SK-N-SH (cell line): ENCODE measurements around the gene ZNF804B. TPM values are rescaled to one million over a fixed set of nuclear protein-coding genes. Genes with fewer than 3 reads are reported as not detected.

Experiments used
- CTCF ChIA-PET: fragments of 300-600, 350-600 bp; formaldehyde crosslinking; extraction: SDS; loops from one replicate; lab custom pipeline; 2021; lab: Yijun Ruan, JAX
- POLR2A ChIA-PET: fragments of 350-600 bp; sonication (Branson Sonifier 250); formaldehyde crosslinking; extraction: SDS; loops from one replicate; lab custom pipeline; 2020; ENCODE audit warnings: antibody characterized with exemption, inconsistent platforms; lab: Yijun Ruan, JAX
- DNase-seq: peaks from one replicate; pipeline ENCODE4 v3.0.0; 2012
- H2AFZ ChIP-seq: fragments of 200-600 bp; sonication (generic); 2 replicates; pipeline ENCODE4 v1.8.1; 2016; ENCODE audit warnings: antibody characterized with exemption, mild to moderate bottlenecking, low read depth
- H3F3A ChIP-seq: fragments of 200-600 bp; sonication (generic); replicated peaks from 2 replicates; pipeline ENCODE3; 2016; ENCODE audit warnings: antibody characterized with exemption, mild to moderate bottlenecking; ENCODE audit not compliant: insufficient read depth
- H3K27ac ChIP-seq, 2 experiments: fragments of 200-500 bp in 1 of 2; fragments of 200-600 bp in 1 of 2; sonication (Bioruptor generic) in 1 of 2; sonication (generic), shearing (Covaris generic) in 1 of 2; 2 replicates each; pipeline versions ENCODE4 v1.5.1 to v1.6.1; 2014 to 2016; ENCODE audit warnings: low read depth in 2 of 2, inconsistent platforms in 1 of 2, low read length in 1 of 2, mild to moderate bottlenecking in 1 of 2, mixed read lengths in 1 of 2
- H3K27me3 ChIP-seq: fragments of 200-600 bp; sonication (generic), shearing (Covaris generic); 2 replicates; pipeline ENCODE4 v1.6.1; 2016; ENCODE audit warnings: mixed run types; ENCODE audit not compliant: insufficient read depth
- H3K36me3 ChIP-seq, 2 experiments: fragments of 200-500 bp in 1 of 2; fragments of 200-600 bp in 1 of 2; sonication (Bioruptor generic) in 1 of 2; sonication (generic) in 1 of 2; replicated peaks in 1 of 2; 2 replicates each; pipeline versions ENCODE3 to v1.5.1; 2014 to 2016; ENCODE audit warnings: low read length in 1 of 2, mild to moderate bottlenecking in 1 of 2; ENCODE audit not compliant: insufficient read depth in 2 of 2, control insufficient read depth in 1 of 2
- H3K4me1 ChIP-seq, 2 experiments: fragments of 200-500 bp in 1 of 2; fragments of 200-600 bp in 1 of 2; sonication (Bioruptor generic) in 1 of 2; sonication (generic), shearing (Covaris generic) in 1 of 2; 2 replicates each; pipeline versions ENCODE4 v1.5.1 to v1.6.1; 2014 to 2016; ENCODE audit warnings: low read depth in 1 of 2, low read length in 1 of 2, mixed run types in 1 of 2; ENCODE audit not compliant: insufficient read depth in 2 of 2, control insufficient read depth in 1 of 2
- H3K4me2 ChIP-seq: fragments of 200-600 bp; sonication (generic), shearing (Covaris generic); 2 replicates; pipeline ENCODE4 v1.6.1; 2017; ENCODE audit warnings: mixed run types
- H3K4me3 ChIP-seq, 2 experiments: fragments of 200-500 bp in 1 of 2; fragments of 200-600 bp in 1 of 2; sonication (Bioruptor generic) in 1 of 2; sonication (generic), shearing (Covaris generic) in 1 of 2; 2 replicates each; pipeline versions ENCODE4 v1.5.1 to v1.8.1; 2014 to 2016; ENCODE audit warnings: low read depth in 2 of 2, inconsistent platforms in 1 of 2, low read length in 1 of 2, mild to moderate bottlenecking in 1 of 2, mixed read lengths in 1 of 2, moderate library complexity in 1 of 2
- H3K79me2 ChIP-seq: fragments of 200-600 bp; sonication (generic); 2 replicates; pipeline ENCODE4 v1.8.1; 2017; ENCODE audit warnings: mild to moderate bottlenecking; ENCODE audit not compliant: insufficient read depth
- H3K9ac ChIP-seq: fragments of 200-600 bp; sonication (generic); 2 replicates; pipeline ENCODE4 v1.6.1; 2017; ENCODE audit warnings: mixed run types
- H3K9me2 ChIP-seq: fragments of 200-600 bp; sonication (generic); 2 replicates; pipeline ENCODE4 v1.6.1; 2017; ENCODE audit warnings: mixed run types
- H3K9me3 ChIP-seq: fragments of 200-600 bp; sonication (generic); 2 replicates; pipeline ENCODE4 v1.6.1; 2017; ENCODE audit warnings: mixed run types, mild to moderate bottlenecking, moderate library complexity
- H4K20me1 ChIP-seq: fragments of 200-600 bp; sonication (generic); 2 replicates; pipeline ENCODE4 v1.6.1; 2017; ENCODE audit warnings: mild to moderate bottlenecking, mixed run types; ENCODE audit not compliant: insufficient read depth
- CTCF ChIP-seq: fragments of 200-600 bp; sonication (generic); IDR thresholded peaks from 2 replicates; pipeline ENCODE4 v1.6.1; 2017; ENCODE audit warnings: antibody characterized with exemption, mild to moderate bottlenecking, moderate library complexity
- ELF1 ChIP-seq: IDR thresholded peaks from 2 replicates; pipeline ENCODE4 v1.4.0; 2012
- EP300 ChIP-seq, 2 experiments: IDR thresholded peaks; 2 replicates each; pipeline versions ENCODE4 v1.4.0 to v1.6.1; 2012; ENCODE audit warnings: borderline replicate concordance in 1 of 2, low read depth in 1 of 2, low read length in 1 of 2
- EZH2phosphoT487 ChIP-seq: fragments of 200-600 bp; sonication (generic); IDR thresholded peaks from 2 replicates; pipeline ENCODE4 v1.6.1; 2017; ENCODE audit warnings: low read depth, mixed run types, mild to moderate bottlenecking, antibody characterized with exemption, moderate library complexity, borderline replicate concordance
- FOXJ3 ChIP-seq: sonication (generic); formaldehyde crosslinking; IDR thresholded peaks from 2 replicates; pipeline ENCODE4 v1.5.1; 2020; ENCODE audit warnings: mild to moderate bottlenecking, missing genetic modification reagents
- FOXM1 ChIP-seq: IDR thresholded peaks from 2 replicates; pipeline ENCODE4 v1.4.0; 2012; ENCODE audit warnings: low read depth, mild to moderate bottlenecking
- JUND ChIP-seq: IDR thresholded peaks from 2 replicates; pipeline ENCODE4 v1.4.0; 2012
- MEF2A ChIP-seq: IDR thresholded peaks from 2 replicates; pipeline ENCODE4 v1.4.0; 2012; ENCODE audit warnings: low read depth, borderline replicate concordance
- MXI1 ChIP-seq: IDR thresholded peaks from 2 replicates; pipeline ENCODE4 v1.6.1; 2012; ENCODE audit warnings: mild to moderate bottlenecking, low read depth, low read length, improper control_type of control experiment
- PBX3 ChIP-seq: IDR thresholded peaks from 2 replicates; pipeline ENCODE4; 2012
- POLR2AphosphoS5 ChIP-seq: IDR thresholded peaks from 2 replicates; pipeline ENCODE4 v1.6.1; 2012; ENCODE audit warnings: low read depth, low read length
- RAD21 ChIP-seq: IDR thresholded peaks from 2 replicates; pipeline ENCODE4 v1.6.1; 2012; ENCODE audit warnings: mild to moderate bottlenecking, low read length
- REST ChIP-seq: IDR thresholded peaks from 2 replicates; pipeline ENCODE4 v1.6.1; 2012; ENCODE audit warnings: mild to moderate bottlenecking, low read depth, low read length, moderate library complexity
- SIN3A ChIP-seq: IDR thresholded peaks from 2 replicates; pipeline ENCODE4 v1.6.1; 2012; ENCODE audit warnings: low read depth, mild to moderate bottlenecking, low read length, moderate library complexity, borderline replicate concordance
- SMC3 ChIP-seq: IDR thresholded peaks from 2 replicates; pipeline ENCODE4 v1.6.1; 2012; ENCODE audit warnings: low read depth, low read length, improper control_type of control experiment
- TCF12 ChIP-seq: IDR thresholded peaks from 2 replicates; pipeline ENCODE4 v1.4.0; 2012
- TEAD4 ChIP-seq: IDR thresholded peaks from 2 replicates; pipeline ENCODE4 v1.4.0; 2012; ENCODE audit warnings: mild to moderate bottlenecking, borderline replicate concordance; ENCODE audit not compliant: insufficient read depth
- USF2 ChIP-seq: fragments of 150-350 bp; IDR thresholded peaks from 2 replicates; pipeline ENCODE4 v1.6.1; 2017; ENCODE audit warnings: antibody characterized with exemption, low read length, low read depth, borderline replicate concordance
- YY1 ChIP-seq: IDR thresholded peaks from 2 replicates; pipeline ENCODE4 v1.4.0; 2012; ENCODE audit warnings: low read depth, mild to moderate bottlenecking
- WGBS: methylation state at CpG from one replicate; pipeline ENCODE4 v1.1.6; 2017; ENCODE audit warnings: low lambda C conversion rate; 5-methylcytosine and 5-hydroxymethylcytosine counted together
- polyA plus RNA-seq, 3 experiments: library from polyadenylated mRNA; depleted of rRNA; stranded (reverse); fragments of >200 nt; gene quantifications; 2 replicates each; pipeline ENCODE4 v1.2.3, GENCODE V29; 2012

ZNF804B gene
- polyA plus RNA-seq, 1 of the 3 experiments (the other 2 are of a cell fraction): not detected

GRCh38 chr7:89336121-89336520 is 576.6 kb downstream of the ZNF804B start:
- Histone ChIP-seq H3K9ac (no peak overlapping the region), H2AFZ (no peak overlapping the region)
- WGBS: 32% methylated on average over 5 of the region's 5 CpGs

More at GRCh38 chr7:89336121-89336520, 576.6 kb downstream of the ZNF804B start:
- Histone ChIP-seq H3K4me2 (no peak overlapping the region), H3K36me3 (no peaks in the 10 kb centered on the region), H4K20me1 (no peaks in the 10 kb centered on the region), H3K4me3 (no peak overlapping the region), H3F3A (no peaks in the 10 kb centered on the region), H3K4me1 (no peaks in the 10 kb centered on the region), H3K27ac (no peak overlapping the region), H3K9me2 (no peaks in the 10 kb centered on the region), H3K9me3 (no peaks in the 10 kb centered on the region), H3K27me3 (no peaks in the 10 kb centered on the region), H3K79me2 (no peaks in the 10 kb centered on the region)
- no peak for DNase-seq
- POLR2A ChIA-PET: no interaction called here
- CTCF ChIA-PET: interaction anchor here (1.0 kb wide), 1 partner anchor 37 kb away, joined by 3 read pairs; no protein-coding TSS in a partner anchor
- TF ChIP-seq TCF12 (no peak), ELF1 (no peak), USF2 (no peak), PBX3 (no peak), SMC3 (no peak), FOXM1 (no peak), TEAD4 (no peak), MXI1 (no peak), CTCF (no peak), MEF2A (no peak), EZH2phosphoT487 (no peak), EP300 (IDR thresholded peaks at IDR 0.05; ENCODE audit: borderline replicate concordance in 1 of 2, low read depth in 1 of 2, low read length in 1 of 2) (no peak), JUND (no peak), REST (no peak), RAD21 (no peak), FOXJ3 (CRISPR knock-in tag) (no peak), SIN3A (no peak), YY1 (no peak), POLR2AphosphoS5 (no peak)
